ENCODE measurements around the gene RAD51AP1. TPM values are rescaled to one million over a fixed set of nuclear protein-coding genes. Genes with fewer than 3 reads are reported as not detected.
"Not testable (repeated sequence)": the region's sequence is repeated elsewhere in the genome, so short reads cannot be mapped to it uniquely, and the experiment has no call there.

The RAD51AP1 gene
- 63.1 and 75.4 TPM in 2 replicates for total RNA-seq (2014; rRNA removed; shearing (Covaris generic))

- H3K4me1 ChIP-seq: peaks cover 5% of the 10 kb centered on the region; the same call in 1 of the 2 replicates
- peak within 1 kb of the TSS; percentile 99 for H3K27ac ChIP-seq
- H3K9me3 ChIP-seq (replicated peaks): no peaks in the 10 kb centered on the region
- peak within 1 kb of the TSS; percentile 68 for H3K4me3 ChIP-seq
- no peaks in the 10 kb centered on the region for H3K27me3 ChIP-seq
- DNase-seq: peak; percentile 97 to 98
- peaks cover 41% of the 10 kb centered on the region for H3K36me3 ChIP-seq
These were observed at the start of gene RAD51AP1 for GRCh38 chr12:4538207-4539160. RAD51AP1 (plus strand) TSS chr12:4538890; CDS start chr12:4538940, 50 bp downstream.

DNA sequence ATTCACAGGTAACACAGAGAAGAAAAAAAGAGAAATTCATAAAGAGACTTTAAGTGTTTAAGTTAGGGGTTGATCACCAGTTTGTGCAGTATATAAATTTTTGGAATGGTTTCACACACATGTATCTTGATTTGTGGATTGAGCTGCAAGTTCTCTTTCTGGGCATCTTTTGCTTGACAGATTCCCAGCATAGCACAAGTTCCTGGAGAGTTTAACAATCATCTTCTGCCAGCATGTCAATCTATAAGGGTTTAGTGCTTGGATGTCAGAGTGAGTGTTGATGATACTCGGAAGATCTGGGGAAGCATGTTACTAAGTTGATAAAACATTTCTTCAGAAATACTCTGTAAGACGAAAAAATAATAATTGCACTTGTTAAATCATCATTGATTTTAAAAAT, 49.1 kb upstream of the RAD51AP1 start:
- no peaks in the 10 kb centered on the region for H3K4me1 ChIP-seq
- H3K27me3 ChIP-seq: no peaks in the 10 kb centered on the region
- no peak for DNase-seq
- no peak overlapping the region for H3K4me3 ChIP-seq
- peaks cover 31% of the 10 kb centered on the region for H3K36me3 ChIP-seq
- H3K9me3 ChIP-seq (replicated peaks): no peaks in the 10 kb centered on the region
- H3K27ac ChIP-seq: no peak overlapping the region

DNA sequence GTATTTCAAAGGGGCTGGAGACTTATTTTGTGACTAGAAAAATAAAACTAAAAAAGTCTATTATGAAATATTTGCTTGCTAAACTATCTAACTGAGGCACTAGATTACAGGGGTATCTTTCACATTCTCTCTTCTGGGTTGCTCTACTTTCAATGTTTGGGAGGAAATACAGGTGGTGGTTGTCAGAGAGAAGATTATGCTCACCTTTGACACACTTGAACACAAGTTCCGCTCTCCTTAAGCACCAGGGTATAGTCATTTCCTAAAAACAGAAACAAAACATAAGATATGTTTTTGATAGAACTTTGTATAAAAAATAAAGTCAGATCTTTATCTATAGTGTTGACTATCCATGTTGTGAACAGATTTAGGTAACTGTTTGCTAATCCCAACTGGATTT, 47.7 kb upstream of the RAD51AP1 start:
- H3K27ac ChIP-seq: no peak overlapping the region
- no peaks in the 10 kb centered on the region for H3K27me3 ChIP-seq
- no peaks in the 10 kb centered on the region for H3K9me3 ChIP-seq (replicated peaks)
- no peaks in the 10 kb centered on the region for H3K4me1 ChIP-seq
- H3K36me3 ChIP-seq: peaks cover 37% of the 10 kb centered on the region
- no peak overlapping the region for H3K4me3 ChIP-seq
- DNase-seq: no peak

DNA sequence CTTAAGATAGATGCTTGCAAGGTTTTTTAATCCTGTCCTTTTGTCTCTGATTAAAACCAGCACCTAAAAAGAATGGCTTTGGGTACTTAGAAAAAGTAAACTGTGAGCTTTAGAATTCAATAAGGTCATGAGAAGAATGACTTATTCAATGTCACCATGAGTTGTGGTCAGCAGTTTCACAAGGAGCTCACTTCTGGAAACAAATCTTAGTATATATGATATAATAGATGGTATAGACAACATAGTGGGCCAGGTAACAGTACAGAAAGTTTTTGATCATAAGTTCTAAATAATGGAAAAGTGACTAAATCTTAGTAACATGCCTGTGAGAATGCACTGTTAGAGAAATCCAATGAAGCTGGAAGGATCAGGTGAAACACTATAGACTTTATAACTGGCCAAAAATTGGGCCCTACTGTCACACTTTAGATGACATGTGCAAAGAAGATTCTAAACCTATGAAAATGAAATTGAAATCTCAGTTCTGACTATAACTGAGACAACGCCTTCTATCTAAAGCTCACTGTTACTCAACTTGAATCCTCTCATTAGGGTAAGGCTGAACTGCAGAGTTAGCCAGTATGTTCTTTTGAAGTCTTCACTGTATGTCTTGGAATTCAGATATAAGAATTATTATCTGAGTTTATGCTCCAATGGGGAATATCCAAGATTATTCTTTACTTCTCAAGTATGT, 42.4 kb upstream of the RAD51AP1 start:
- Histone ChIP-seq H3K9me3 (replicated peaks) (no peaks in the 10 kb centered on the region), H3K27ac (no peak overlapping the region), H3K4me1 (no peaks in the 10 kb centered on the region), H3K4me3 (no peak overlapping the region), H3K27me3 (no peaks in the 10 kb centered on the region), H3K36me3 (peaks cover 44% of the 10 kb centered on the region)
- DNase-seq: no peak

- no peak for DNase-seq
- H3K36me3 ChIP-seq: peaks cover 53% of the 10 kb centered on the region
These were observed 39.5 kb upstream of the RAD51AP1 start for GRCh38 chr12:4499186-4499585.

DNA sequence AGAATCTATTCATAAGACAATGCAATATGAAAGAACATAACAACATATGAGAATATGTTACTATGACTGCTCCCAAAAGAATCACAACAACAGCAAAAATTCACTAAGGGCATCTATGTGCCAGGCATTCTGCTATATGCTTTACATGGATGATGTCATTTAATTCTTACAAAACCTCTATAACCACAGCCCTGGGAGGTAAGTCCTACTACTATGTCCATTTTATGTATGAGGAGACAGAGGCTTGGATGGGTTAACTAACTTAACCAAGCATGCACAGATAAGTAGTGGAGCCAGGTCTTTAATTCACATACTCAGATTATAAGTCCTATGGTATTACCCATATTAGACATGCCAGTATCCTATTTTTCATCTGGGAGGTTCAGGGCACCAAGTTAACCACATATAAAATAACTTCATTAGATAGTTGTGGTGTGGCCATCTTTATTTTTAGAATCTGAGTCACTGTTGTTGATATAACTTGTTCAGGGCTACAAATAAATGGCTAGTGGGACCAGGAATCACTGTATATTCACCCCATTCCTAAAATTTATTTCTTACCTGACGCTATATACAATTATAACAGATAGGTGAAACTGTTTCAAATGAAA, 33.2 kb upstream of the RAD51AP1 start:
- peak in 1 of 2 experiments; percentile 20 for DNase-seq
- H3K9me3 ChIP-seq (replicated peaks): no peaks in the 10 kb centered on the region
- no peak overlapping the region for H3K27ac ChIP-seq

More at GRCh38 chr12:4499186-4499585, 39.5 kb upstream of the RAD51AP1 start:
- Histone ChIP-seq H3K27ac (no peak overlapping the region), H3K4me1 (no peaks in the 10 kb centered on the region), H3K27me3 (no peaks in the 10 kb centered on the region), H3K4me3 (no peak overlapping the region), H3K9me3 (replicated peaks) (no peaks in the 10 kb centered on the region)

DNA sequence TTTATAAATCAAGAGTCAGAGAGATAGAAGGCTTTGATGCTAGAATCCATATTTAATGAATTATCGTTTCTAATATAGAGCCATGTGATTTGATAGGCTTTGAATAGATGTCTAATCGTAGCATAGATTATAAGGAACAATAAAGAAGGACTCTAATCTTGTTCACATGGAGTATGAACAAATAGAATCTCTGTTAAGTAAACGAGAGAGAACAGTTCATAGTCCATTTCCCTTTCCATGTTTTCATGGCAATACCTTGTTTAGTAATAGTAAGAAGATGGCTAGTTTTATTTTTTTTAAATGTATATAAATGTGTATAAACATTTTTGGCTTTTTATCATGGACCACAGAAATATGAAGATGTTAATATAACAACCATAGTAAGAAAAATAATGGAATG, 32.3 kb upstream of the RAD51AP1 start:
- H3K9me3 ChIP-seq (replicated peaks): no peaks in the 10 kb centered on the region
- H3K27me3 ChIP-seq: no peaks in the 10 kb centered on the region
- peaks cover 18% of the 10 kb centered on the region for H3K4me1 ChIP-seq
- peaks cover 36% of the 10 kb centered on the region for H3K36me3 ChIP-seq
- DNase-seq: no peak
- H3K4me3 ChIP-seq: no peak overlapping the region
- H3K27ac ChIP-seq: no peak overlapping the region

More for the DNA sequence above, 33.2 kb upstream of the RAD51AP1 start:
- no peak overlapping the region for H3K4me3 ChIP-seq
- H3K27me3 ChIP-seq: no peaks in the 10 kb centered on the region
- H3K4me1 ChIP-seq: peaks cover 18% of the 10 kb centered on the region
- H3K36me3 ChIP-seq: peaks cover 36% of the 10 kb centered on the region

GRCh38 chr12:4506870-4507269, 31.8 kb upstream of the RAD51AP1 start:
- no peak for DNase-seq
- H3K27ac ChIP-seq: no peak overlapping the region
- H3K9me3 ChIP-seq (replicated peaks): no peaks in the 10 kb centered on the region
- peaks cover 18% of the 10 kb centered on the region for H3K4me1 ChIP-seq
- no peaks in the 10 kb centered on the region for H3K27me3 ChIP-seq
- H3K4me3 ChIP-seq: no peak overlapping the region
- H3K36me3 ChIP-seq: peaks cover 36% of the 10 kb centered on the region

- peaks cover 18% of the 10 kb centered on the region for H3K4me1 ChIP-seq
- not testable (repeated sequence) for DNase-seq; H3K4me3 ChIP-seq; H3K27ac ChIP-seq; H3K27me3 ChIP-seq; H3K9me3 ChIP-seq (replicated peaks)
- H3K36me3 ChIP-seq: peaks cover 32% of the 10 kb centered on the region
These were observed 30.2 kb upstream of the RAD51AP1 start for GRCh38 chr12:4508503-4508902.

GRCh38 chr12:4509269-4509668, 29.4 kb upstream of the RAD51AP1 start:
- H3K27ac ChIP-seq; H3K9me3 ChIP-seq (replicated peaks); H3K27me3 ChIP-seq; DNase-seq; H3K4me3 ChIP-seq: not testable (repeated sequence)
- H3K36me3 ChIP-seq: peaks cover 24% of the 10 kb centered on the region
- H3K4me1 ChIP-seq: peaks cover 18% of the 10 kb centered on the region

DNA sequence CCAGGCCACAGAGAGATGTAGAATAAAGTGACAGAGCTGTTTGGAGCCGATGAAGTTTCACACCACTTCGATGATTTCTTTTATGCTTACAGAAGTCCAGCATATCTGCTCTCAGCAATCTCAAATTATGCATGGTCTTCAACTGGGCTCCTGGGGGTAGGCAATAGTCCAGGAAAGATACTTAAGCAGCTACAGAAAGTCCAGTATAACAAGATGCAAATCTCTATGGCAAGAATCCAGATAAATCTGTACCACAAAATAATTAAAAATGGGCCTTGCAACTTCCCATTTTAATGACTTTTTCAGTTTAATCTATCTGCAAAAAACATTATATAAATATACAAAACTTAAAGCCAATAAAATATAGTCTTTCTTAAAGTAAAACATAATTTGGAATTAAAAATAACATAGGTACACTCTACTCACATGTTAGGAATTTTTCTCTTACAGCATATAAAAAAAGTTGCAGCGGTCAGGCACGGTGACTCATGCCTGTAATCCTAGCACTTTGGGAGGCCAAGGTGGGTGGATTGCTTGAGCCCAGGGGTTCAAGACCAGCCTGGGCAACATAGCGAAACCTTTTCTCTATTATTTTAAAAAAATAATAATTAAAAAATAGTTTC, 20.5 kb upstream of the RAD51AP1 start:
- Histone ChIP-seq H3K27me3 (no peaks in the 10 kb centered on the region), H3K4me3 (no peak overlapping the region), H3K9me3 (replicated peaks) (peaks cover 3% of the 10 kb centered on the region; the same call in 1 of the 2 replicates), H3K36me3 (peaks cover 27% of the 10 kb centered on the region), H3K27ac (peak overlapping the region; percentile 63), H3K4me1 (peaks cover 7% of the 10 kb centered on the region; the same call in 1 of the 2 replicates)
- DNase-seq: peak; percentile 38 to 62

- peaks cover 35% of the 10 kb centered on the region for H3K36me3 ChIP-seq
- DNase-seq; H3K27ac ChIP-seq; H3K27me3 ChIP-seq; H3K4me3 ChIP-seq; H3K4me1 ChIP-seq; H3K9me3 ChIP-seq (replicated peaks): not testable (repeated sequence)
These were observed 15.2 kb upstream of the RAD51AP1 start for GRCh38 chr12:4523443-4523842.

DNA sequence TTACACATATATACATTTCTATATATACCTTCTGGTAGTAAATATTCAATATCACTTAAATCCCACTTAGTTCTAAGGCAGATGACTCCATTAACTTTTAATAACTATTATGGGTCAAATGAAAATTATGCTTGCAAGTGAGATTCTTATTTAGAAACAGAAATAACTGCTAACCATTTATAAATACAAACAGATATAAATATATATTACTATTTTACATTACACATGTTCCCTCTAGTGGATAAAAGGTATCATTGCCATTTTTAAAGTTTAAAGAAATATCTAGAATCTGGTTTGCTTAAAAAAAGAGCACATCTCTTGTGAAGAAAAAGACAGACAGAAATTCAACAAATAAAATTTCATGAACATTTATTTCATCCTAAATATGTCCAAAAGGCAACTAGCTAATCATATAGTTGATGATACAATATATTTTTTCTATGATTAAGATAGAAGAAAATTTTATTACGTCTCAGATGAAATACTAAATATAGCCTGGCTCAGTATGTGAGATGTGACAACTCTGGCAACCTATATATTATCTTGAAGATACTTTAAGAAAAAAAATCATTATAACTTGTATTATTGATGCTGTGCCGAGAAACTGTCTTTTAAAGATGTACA, 11.7 kb upstream of the RAD51AP1 start:
- peak in 1 of 2 experiments; percentile 46 for DNase-seq

GRCh38 chr12:4530160-4530559, 8.5 kb upstream of the RAD51AP1 start:
- H3K27ac ChIP-seq: no peak overlapping the region
- no peaks in the 10 kb centered on the region for H3K4me1 ChIP-seq
- H3K4me3 ChIP-seq: no peak overlapping the region
- no peaks in the 10 kb centered on the region for H3K9me3 ChIP-seq (replicated peaks)
- H3K27me3 ChIP-seq: no peaks in the 10 kb centered on the region
- H3K36me3 ChIP-seq: peaks cover 53% of the 10 kb centered on the region
- DNase-seq: no peak

More for the DNA sequence above, 11.7 kb upstream of the RAD51AP1 start:
- Histone ChIP-seq H3K4me3 (no peak overlapping the region), H3K4me1 (no peaks in the 10 kb centered on the region), H3K27me3 (no peaks in the 10 kb centered on the region), H3K27ac (no peak overlapping the region), H3K36me3 (peaks cover 39% of the 10 kb centered on the region), H3K9me3 (replicated peaks) (no peaks in the 10 kb centered on the region)
